T-helper 2 cell treated with Interferon-gamma antibody and Interleukin-4, amounts not matched to agents 100 ng/mL and 5 ng/mL, for 36 hours (primary cell): Measurements from ENCODE around the gene YAF2. TPM values are rescaled to one million over a fixed set of nuclear protein-coding genes. Genes with fewer than 3 reads are reported as not detected.

Experiments used
- total RNA-seq: library from RNA; stranded (reverse); gene quantifications from 2 replicates; pipeline ENCODE4 v1.2.3, GENCODE V29; 2022

YAF2 gene
- total RNA-seq, 1 donor from 2014 or later = 37.0 TPM

Other genes with a start within 250 kb of the YAF2 start
- 9.3 and 10.4 TPM in 2 replicates for gene GXYLT1, start 93.4 kb downstream of the YAF2 start, total RNA-seq
- gene ZCRB1, start 87.8 kb upstream of the YAF2 start, total RNA-seq = 45.0 and 45.5 TPM in 2 replicates
- gene PPHLN1, start 87.9 kb upstream of the YAF2 start, total RNA-seq = 86.1 and 91.5 TPM in 2 replicates